Stimulated activated naive B cell treated with anti-CD40 and anti-IgM and Interleukin-4, amounts not matched to agents 10 μg/mL and 1 μg/mL and 100 μg/mL, for 72 hours (primary cell): ENCODE measurements around the gene TRIM62.

Experiments used
- ATAC-seq, 2 donors: fragments of 150-1000 bp; cut with Tn5 transposase; replicated peaks; 2 replicates each; pipeline ENCODE4 v1.10.0; 2021; ENCODE audit warnings: moderate library complexity in 1 of 2
- DNase-seq: peaks from one replicate; pipeline ENCODE4 v3.0.0; 2021
- H3K27ac Mint-ChIP-seq: one replicate; pipeline ENCODE4 v1.8.0; 2022; ENCODE audit warnings: mild to moderate bottlenecking, mixed read lengths
- H3K27me3 Mint-ChIP-seq, 2 donors: one replicate each; pipeline ENCODE4 v1.8.0; 2022; ENCODE audit warnings: mixed read lengths in 2 of 2
- H3K36me3 Mint-ChIP-seq, 2 donors: one replicate each; pipeline ENCODE4 v1.8.0; 2022; ENCODE audit warnings: mixed read lengths in 2 of 2, mild to moderate bottlenecking in 1 of 2
- H3K4me1 Mint-ChIP-seq, 2 donors: one replicate each; pipeline ENCODE4 v1.8.0; 2022; ENCODE audit warnings: mixed read lengths in 2 of 2, mild to moderate bottlenecking in 1 of 2
- H3K4me3 Mint-ChIP-seq, 2 donors: one replicate each; pipeline ENCODE4 v1.8.0; 2022; ENCODE audit warnings: mild to moderate bottlenecking in 2 of 2, mixed read lengths in 2 of 2, moderate library complexity in 1 of 2
- H3K9me3 Mint-ChIP-seq, 2 donors: one replicate each; pipeline ENCODE4 v1.8.0; 2022; ENCODE audit warnings: mixed read lengths in 2 of 2, mild to moderate bottlenecking in 1 of 2

Gene TRIM62

DNA sequence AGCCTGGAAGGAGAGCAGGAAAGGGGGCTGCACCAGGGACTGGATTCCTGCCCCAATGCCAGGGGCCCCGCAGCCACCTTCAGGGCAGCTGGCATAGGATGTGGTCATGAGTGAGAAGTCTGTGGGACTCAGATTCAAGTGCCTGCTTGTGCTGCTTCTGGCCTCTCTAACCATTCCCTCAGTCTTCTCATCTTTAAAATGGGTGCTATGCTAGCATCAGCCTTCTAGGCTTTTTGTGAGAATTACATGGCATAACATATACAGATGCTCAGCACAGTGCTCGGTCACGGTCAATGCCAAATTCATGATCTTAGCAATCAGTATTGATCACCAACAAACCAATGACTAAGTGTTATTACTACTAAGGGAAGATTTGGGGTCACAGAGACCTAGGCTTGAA is 23.5 kb downstream of the TRIM62 start:
- no peak for DNase-seq
- H3K9me3 Mint-ChIP-seq = no peaks in the 10 kb centered on the region
- no peaks in the 10 kb centered on the region for H3K27me3 Mint-ChIP-seq
- no peaks in the 10 kb centered on the region for H3K4me1 Mint-ChIP-seq
- no peak overlapping the region for H3K27ac Mint-ChIP-seq
- no peak overlapping the region for H3K4me3 Mint-ChIP-seq
- H3K36me3 Mint-ChIP-seq = peaks cover 12 to 35% of the 10 kb centered on the region in 2 donors
- no peak for ATAC-seq

DNA sequence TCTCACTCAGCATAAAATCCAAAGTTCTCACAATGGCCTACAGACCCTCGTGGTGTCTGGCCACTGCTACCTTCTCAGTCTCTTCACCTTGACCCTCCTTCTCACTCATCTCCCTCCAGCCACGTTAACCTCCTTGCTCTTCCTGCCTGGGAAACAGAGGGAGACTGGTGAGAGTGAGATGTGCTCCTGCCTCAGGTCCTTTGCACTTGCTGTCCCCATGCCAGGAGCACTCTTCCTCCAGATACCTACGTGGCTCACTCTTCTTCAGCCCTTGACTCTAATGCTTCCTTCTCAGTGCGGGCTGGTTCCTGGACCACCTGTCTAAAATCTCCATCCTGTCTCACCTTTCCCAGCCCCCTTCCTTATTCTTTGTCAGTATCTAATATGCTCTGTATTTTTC is 24.7 kb downstream of the TRIM62 start:
- Mint-ChIP-seq H3K27me3 (no peaks in the 10 kb centered on the region), H3K36me3 (peaks cover 12 to 31% of the 10 kb centered on the region in 2 donors), H3K4me1 (peaks cover 0 to 5% of the 10 kb centered on the region in 2 donors), H3K27ac (no peak overlapping the region), H3K4me3 (no peak overlapping the region), H3K9me3 (no peaks in the 10 kb centered on the region)
- DNase-seq (no peak), ATAC-seq (no peak)

DNA sequence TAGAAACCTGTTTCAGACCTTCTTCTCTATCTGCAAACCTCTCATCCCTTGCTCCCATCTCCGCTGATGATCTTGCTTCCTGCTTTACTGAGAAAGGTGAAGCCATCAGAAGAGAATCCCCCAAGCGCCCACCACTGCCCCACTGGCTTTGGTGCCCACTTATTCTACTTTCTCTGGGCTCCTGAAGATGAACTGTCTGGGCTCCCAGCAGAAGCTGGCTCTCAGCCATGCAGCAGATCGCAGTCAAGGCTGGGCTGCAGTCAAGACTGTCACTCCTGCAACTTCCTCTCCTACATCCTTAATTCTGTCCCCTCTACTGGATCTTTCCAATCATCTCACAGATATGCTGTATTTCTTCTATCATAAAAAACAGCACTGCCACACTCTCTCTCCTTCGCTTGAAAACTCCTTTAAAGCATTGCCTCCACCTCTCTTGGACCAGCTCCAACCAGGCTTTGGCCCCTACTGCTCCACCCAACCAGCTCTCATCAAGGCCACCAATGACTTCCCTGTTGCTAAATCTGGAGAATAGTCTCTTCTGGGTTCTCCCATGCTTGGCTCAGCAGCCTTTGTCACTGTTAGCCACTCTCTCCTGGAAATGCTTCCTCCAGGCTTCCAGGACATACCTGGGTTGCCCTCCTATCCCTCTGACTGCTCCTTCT is 25.8 kb downstream of the TRIM62 start:
- no peak for ATAC-seq
- no peaks in the 10 kb centered on the region for H3K9me3 Mint-ChIP-seq
- no peak overlapping the region for H3K4me3 Mint-ChIP-seq
- H3K36me3 Mint-ChIP-seq = peaks cover 12 to 26% of the 10 kb centered on the region in 2 donors
- peaks cover 0 to 5% of the 10 kb centered on the region in 2 donors for H3K4me1 Mint-ChIP-seq
- no peaks in the 10 kb centered on the region for H3K27me3 Mint-ChIP-seq
- no peak for DNase-seq
- no peak overlapping the region for H3K27ac Mint-ChIP-seq

DNA sequence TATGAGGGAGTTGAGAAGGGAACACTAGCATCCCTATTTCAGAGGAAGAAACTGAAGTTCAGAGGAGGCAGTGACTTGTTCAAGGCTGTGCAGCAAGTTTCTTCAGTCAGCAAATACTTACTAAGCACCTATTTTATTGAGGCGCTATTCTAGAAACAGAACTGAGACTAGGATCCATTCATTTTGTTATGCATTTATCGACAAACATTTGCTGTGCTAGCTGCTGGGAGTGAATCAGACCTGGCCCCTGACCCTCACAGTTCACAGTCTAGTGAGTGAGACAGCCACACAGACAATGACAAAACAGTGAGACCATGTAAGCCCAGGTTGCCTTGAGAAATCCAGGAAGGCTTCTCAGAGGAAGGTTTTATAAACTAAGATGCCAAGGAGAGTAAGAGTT is 28.2 kb downstream of the TRIM62 start:
- ATAC-seq = no peak
- no peak for DNase-seq
- Mint-ChIP-seq H3K4me1 (peaks cover 5 to 6% of the 10 kb centered on the region in 2 donors), H3K4me3 (no peak overlapping the region), H3K27me3 (no peaks in the 10 kb centered on the region), H3K9me3 (no peaks in the 10 kb centered on the region), H3K36me3 (peaks cover 8 to 20% of the 10 kb centered on the region in 2 donors), H3K27ac (no peak overlapping the region)

DNA sequence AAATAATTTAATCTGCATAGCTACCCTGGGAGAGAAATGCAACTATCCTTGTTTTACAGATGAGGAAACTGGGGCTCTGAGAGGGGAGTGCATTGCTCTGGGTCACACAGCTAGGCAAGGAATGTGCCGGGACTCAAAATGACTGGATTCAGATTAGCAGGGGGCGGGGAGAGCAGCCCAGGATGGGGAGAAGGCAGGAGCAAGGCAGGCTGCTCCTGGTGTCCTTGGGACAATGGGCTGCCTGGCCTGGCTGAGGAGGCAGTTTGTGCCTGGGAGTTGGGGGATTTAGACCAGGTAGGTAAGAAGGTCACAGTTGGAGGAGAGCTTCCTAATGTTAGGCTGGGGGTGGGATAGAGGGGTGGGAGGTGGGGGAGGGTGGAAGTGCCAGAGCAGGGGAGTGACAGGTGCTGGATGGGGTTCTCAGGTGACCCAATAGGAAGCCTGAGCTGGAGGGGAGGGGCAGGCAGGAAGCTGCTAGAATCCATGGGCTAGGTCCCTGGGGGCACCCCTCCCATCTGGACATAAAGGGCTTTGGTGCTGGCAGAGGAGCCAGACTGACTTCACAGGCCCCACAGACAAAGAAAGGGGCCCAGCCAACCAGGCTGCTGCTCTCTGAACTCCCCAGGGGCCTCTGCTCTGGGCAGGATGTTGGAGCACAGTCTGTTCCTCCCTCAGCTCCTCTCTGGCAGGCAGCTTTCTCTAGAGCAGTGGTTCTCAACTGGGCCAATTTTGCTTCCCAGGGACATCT is 29.0 kb downstream of the TRIM62 start:
- no peaks in the 10 kb centered on the region for H3K9me3 Mint-ChIP-seq
- H3K4me1 Mint-ChIP-seq = peaks cover 5 to 6% of the 10 kb centered on the region in 2 donors
- no peak overlapping the region for H3K4me3 Mint-ChIP-seq
- ATAC-seq (peak; percentile 29 to 54), DNase-seq (no peak)
- H3K27ac Mint-ChIP-seq = no peak overlapping the region
- H3K36me3 Mint-ChIP-seq = peaks cover 3 to 20% of the 10 kb centered on the region in 2 donors
- H3K27me3 Mint-ChIP-seq = no peaks in the 10 kb centered on the region

DNA sequence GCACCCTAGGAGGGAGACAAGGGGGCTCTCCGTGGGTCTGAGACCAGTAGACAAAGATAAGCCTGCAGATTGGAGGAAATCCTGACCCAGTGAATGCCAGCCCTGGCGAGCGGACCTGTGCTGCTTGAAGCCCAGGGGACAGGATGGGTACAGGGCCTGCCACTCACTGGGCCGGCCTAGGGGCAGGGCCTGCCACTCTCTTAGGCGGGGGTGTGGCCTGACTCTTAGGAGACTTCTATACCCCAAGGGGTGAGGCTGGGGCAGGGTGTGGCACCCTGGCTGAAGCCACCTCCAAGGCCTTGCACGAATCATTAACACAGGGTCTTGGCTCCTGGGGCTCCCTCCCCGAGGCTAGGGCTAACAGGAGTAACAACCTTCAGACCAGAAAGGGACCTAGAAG is 30.7 kb downstream of the TRIM62 start:
- peaks cover 5 to 6% of the 10 kb centered on the region in 2 donors for H3K4me1 Mint-ChIP-seq
- DNase-seq = no peak
- H3K36me3 Mint-ChIP-seq = peaks cover 4 to 24% of the 10 kb centered on the region in 2 donors
- no peak overlapping the region for H3K27ac Mint-ChIP-seq
- H3K27me3 Mint-ChIP-seq = no peaks in the 10 kb centered on the region
- ATAC-seq = peak in 1 of 2 donors; percentile 34
- H3K4me3 Mint-ChIP-seq = no peak overlapping the region
- H3K9me3 Mint-ChIP-seq = no peaks in the 10 kb centered on the region

DNA sequence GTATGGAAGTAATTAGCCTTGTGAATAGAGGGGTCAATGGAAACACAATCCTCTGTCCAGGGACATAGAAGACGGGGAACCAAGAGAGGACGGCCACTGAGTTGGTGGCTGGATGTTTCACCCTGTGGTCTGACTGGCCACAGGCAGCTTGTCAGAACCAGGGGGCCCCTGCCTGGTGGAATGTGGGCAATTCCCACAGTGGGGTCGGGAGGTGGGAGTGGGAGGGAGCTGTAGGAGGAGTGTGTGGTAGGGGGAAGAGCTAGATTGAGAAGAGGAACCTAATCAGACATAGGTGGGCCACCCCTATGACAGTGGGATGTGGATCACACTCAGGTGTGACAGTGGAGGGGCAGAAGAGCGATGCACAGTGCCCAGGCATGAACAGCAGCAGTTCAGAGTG is 31.3 kb downstream of the TRIM62 start:
- no peak overlapping the region for H3K27ac Mint-ChIP-seq
- peaks cover 5 to 6% of the 10 kb centered on the region in 2 donors for H3K4me1 Mint-ChIP-seq
- H3K36me3 Mint-ChIP-seq = peaks cover 4 to 19% of the 10 kb centered on the region in 2 donors
- H3K9me3 Mint-ChIP-seq = no peaks in the 10 kb centered on the region
- no peak for ATAC-seq
- no peak overlapping the region for H3K4me3 Mint-ChIP-seq
- no peak for DNase-seq
- H3K27me3 Mint-ChIP-seq = no peaks in the 10 kb centered on the region

DNA sequence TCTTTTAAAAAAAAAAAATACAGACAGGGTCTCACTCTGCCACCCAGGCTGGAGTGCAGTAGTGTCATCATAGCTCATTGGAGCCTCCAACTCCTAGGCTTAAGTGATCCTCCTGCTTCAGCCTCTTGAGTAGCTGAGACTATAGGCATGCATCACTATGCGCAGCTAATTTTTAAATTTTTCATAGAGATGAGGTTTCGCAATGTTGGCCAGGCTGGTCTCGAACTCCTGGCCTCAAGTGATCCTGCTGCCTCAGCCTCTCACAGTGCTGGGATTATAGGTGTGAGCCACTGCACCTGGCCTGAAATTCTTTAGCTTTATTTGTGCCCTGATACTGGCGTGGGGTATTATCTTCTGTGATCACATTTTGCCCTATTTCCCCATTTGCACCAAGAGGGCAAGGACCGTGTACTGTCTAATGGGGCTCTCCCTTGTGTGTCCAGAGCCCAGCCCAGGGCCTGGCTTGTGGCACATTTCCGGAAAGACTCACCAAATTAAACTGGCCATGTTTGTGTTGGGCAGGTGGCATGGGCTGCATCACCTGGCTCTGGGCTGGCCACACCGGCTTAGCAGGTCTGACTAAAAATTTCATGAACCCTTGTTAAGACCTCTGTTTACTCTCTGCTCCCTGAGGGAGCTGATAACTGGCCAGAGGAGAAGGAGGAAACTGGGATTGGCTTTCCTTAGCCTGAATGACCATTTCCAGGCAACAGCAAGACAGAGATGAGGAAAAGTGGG is 32.2 kb downstream of the TRIM62 start:
- H3K27ac Mint-ChIP-seq = no peak overlapping the region
- DNase-seq = no peak

DNA sequence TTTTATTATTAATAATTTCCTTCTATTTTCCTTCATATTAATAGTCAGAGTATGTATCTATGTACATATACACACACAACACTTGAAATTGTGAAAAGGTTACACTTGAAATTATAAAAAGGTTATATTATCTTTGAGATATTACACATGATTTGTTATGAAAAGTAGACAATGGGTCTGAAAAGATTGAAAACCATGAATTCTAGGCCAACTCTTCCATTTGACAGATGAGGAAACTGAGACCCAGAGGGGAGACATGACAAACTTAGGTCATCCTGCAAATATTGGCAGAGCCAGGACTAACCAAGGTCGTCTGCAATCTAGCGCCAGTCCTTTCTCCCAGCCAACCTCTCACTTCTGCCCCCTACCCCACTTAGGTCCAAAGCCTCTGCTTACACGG is 33.2 kb downstream of the TRIM62 start:
- Mint-ChIP-seq H3K27me3 (no peaks in the 10 kb centered on the region), H3K9me3 (no peaks in the 10 kb centered on the region), H3K4me1 (peaks cover 5 to 6% of the 10 kb centered on the region in 2 donors), H3K36me3 (peaks cover 4 to 13% of the 10 kb centered on the region in 2 donors), H3K27ac (no peak overlapping the region), H3K4me3 (no peak overlapping the region)
- ATAC-seq (no peak), DNase-seq (no peak)

More for the DNA sequence above, 32.2 kb downstream of the TRIM62 start:
- Mint-ChIP-seq H3K9me3 (no peaks in the 10 kb centered on the region), H3K36me3 (peaks cover 4 to 16% of the 10 kb centered on the region in 2 donors), H3K27me3 (no peaks in the 10 kb centered on the region), H3K4me3 (no peak overlapping the region), H3K4me1 (peaks cover 5 to 6% of the 10 kb centered on the region in 2 donors)
- no peak for ATAC-seq

DNA sequence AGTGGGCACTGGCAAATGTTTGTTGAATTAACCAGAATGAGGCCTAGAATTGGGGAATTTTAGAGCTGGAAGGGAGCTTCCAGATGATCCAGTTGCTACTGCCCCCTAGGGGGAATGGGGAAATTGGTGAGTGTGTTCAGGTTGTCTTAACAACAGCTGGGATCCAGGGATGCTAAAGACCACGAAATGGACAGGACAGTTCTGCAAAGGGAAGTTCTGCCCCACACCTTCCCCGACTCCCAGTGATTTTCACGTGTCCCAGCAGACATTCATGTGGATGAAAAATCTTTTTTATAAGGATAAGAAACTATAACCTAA is 33.9 kb downstream of the TRIM62 start:
- Mint-ChIP-seq H3K9me3 (no peaks in the 10 kb centered on the region), H3K36me3 (peaks cover 4 to 13% of the 10 kb centered on the region in 2 donors), H3K27me3 (no peaks in the 10 kb centered on the region), H3K27ac (no peak overlapping the region), H3K4me1 (peaks cover 3 to 6% of the 10 kb centered on the region in 2 donors), H3K4me3 (no peak overlapping the region)
- ATAC-seq (no peak), DNase-seq (no peak)

DNA sequence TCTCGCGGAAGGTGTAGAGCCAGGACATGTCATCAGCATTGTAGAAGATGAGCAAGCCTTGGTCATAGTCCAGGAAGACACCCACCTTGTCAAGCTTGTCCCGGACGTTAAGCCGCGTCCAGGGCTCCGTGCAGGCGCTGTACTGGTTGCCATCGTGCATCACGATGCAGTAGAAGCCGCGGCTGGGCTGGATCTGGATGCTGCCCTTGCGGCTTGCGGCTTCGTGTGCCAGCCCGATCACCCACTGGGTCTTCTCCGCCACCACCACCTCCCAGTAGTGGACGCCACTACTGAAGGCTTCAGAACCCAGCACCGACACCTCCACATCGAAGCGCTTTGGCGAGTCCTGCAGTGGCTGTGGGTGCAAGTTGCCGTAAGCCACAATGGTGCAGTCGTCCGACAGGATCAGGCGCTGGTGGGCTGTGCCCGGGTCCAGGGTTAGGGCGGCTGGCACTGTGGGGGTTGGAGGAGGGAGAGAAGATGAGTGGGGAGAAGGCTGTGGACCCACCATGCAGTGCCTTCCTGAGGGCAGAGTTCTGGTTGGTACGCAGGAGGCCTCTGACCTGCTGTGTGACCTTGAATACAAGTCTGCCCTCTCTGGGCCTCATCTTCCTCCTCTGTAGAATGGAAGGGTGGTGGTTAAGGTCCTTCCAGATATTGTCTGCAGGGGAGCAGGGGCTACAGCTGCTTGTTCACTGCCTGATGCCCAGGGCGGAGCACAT is 34.4 kb downstream of the TRIM62 start:
- DNase-seq = no peak
- no peak for ATAC-seq
- Mint-ChIP-seq H3K9me3 (no peaks in the 10 kb centered on the region), H3K27me3 (no peaks in the 10 kb centered on the region), H3K4me3 (no peak overlapping the region), H3K4me1 (peaks cover 0 to 6% of the 10 kb centered on the region in 2 donors), H3K36me3 (peaks cover 4 to 13% of the 10 kb centered on the region in 2 donors), H3K27ac (no peak overlapping the region)

DNA sequence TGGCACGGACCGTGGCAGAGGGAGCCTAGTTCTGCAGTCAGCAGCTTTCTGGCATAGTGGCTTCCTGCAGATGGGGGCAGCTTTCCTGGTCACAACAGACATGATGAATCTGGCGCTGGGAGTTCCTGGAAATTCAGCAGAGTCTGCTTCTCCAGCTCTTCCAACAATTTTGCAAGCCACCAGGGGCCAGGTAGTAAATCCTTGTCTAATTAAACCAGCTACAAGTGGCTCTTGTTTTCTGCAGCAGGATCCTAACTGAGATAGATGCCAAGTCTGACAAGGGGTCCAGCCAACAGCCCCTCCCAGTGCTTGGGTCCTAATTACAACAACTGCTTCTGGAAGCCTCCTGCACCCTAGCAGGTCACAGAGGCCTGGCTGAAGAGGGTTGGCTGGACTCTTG is 35.8 kb downstream of the TRIM62 start:
- H3K9me3 Mint-ChIP-seq = no peaks in the 10 kb centered on the region
- no peak for ATAC-seq
- H3K4me1 Mint-ChIP-seq = peaks cover 0 to 11% of the 10 kb centered on the region in 2 donors
- no peak overlapping the region for H3K27ac Mint-ChIP-seq
- no peak for DNase-seq
- H3K27me3 Mint-ChIP-seq = no peaks in the 10 kb centered on the region
- no peak overlapping the region for H3K4me3 Mint-ChIP-seq
- peaks cover 4 to 13% of the 10 kb centered on the region in 2 donors for H3K36me3 Mint-ChIP-seq

DNA sequence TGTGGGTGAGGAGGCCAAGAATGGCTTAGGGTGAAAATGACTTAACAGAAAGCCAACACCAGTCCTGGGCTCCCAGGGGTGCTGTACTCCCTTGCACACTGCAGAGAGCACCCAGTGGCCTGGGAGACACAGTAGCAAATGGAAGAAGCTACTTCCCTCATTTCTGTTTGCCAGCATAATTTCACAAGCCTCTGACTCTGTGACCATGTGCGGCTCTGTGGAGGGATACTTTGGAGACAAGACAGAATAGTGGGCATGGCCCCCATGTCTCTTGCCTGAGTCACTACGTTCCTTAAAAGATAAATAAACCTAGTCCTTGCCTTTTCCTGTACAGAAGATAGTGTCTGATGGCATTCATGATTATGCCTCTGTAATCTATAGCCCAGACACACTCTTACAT is 38.1 kb downstream of the TRIM62 start:
- no peak for DNase-seq
- Mint-ChIP-seq H3K36me3 (peaks cover 4 to 13% of the 10 kb centered on the region in 2 donors), H3K9me3 (no peaks in the 10 kb centered on the region), H3K4me1 (peaks cover 2 to 6% of the 10 kb centered on the region in 2 donors), H3K27ac (no peak overlapping the region), H3K27me3 (no peaks in the 10 kb centered on the region), H3K4me3 (no peak overlapping the region)
- ATAC-seq = no peak

DNA sequence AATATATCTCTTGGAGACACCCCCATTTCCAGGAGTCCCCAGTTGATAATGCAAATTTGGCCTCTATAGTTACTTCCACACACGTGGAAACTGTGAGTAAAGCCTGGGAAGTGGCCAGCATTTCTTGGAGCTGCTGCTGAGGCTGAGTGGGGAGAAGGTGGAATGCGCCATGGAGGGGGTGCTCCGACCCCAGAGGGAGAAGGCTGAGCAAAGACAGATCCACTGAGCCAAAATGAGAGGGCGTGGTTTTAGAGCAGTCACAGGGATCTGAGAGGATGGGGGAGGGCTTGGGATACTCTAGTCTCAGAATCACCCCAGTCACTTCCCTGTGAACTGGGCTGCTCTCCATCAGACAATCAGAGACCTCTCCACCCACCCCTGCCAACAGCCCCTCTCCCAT is 38.7 kb downstream of the TRIM62 start:
- Mint-ChIP-seq H3K27me3 (no peaks in the 10 kb centered on the region), H3K36me3 (peaks cover 4 to 13% of the 10 kb centered on the region in 2 donors), H3K27ac (no peak overlapping the region), H3K4me1 (peaks cover 2 to 6% of the 10 kb centered on the region in 2 donors), H3K4me3 (no peak overlapping the region), H3K9me3 (no peaks in the 10 kb centered on the region)
- ATAC-seq = no peak
- DNase-seq = no peak
